Activated T-helper 9 cell treated with anti-CD3 and anti-CD28 coated beads, Interleukin-2, amount 50 U/mL, for 16 hours (primary cell): Measurements from ENCODE around the gene STMN1.

Experiments
- DNase-seq: peaks from one replicate; pipeline ENCODE4 v3.0.0-alpha.2; 2020; ENCODE audit warnings: low read depth

Gene STMN1

GRCh38 chr1:25871086-25871703, 35.0 kb downstream of the STMN1 start:
- DNase-seq: no peak

- DNase-seq: no peak
Measured at GRCh38 chr1:25870614-25871013, 35.6 kb downstream of the STMN1 start.

GRCh38 chr1:25869909-25870606, 36.2 kb downstream of the STMN1 start:
- DNase-seq: no peak

GRCh38 chr1:25867210-25867991, 38.8 kb downstream of the STMN1 start:
- DNase-seq: no peak

- no peak for DNase-seq
Measured at GRCh38 chr1:25866288-25866687, 39.9 kb downstream of the STMN1 start.

GRCh38 chr1:25864434-25864833, 41.8 kb downstream of the STMN1 start:
- no peak for DNase-seq

GRCh38 chr1:25863486-25864262, 42.5 kb downstream of the STMN1 start:
- no peak for DNase-seq

GRCh38 chr1:25862785-25863485, 43.3 kb downstream of the STMN1 start:
- no peak for DNase-seq

GRCh38 chr1:25861316-25862286, 44.6 kb downstream of the STMN1 start:
- DNase-seq: no peak

- peak; percentile 85 for DNase-seq
Measured at GRCh38 chr1:25858906-25859789, 47.1 kb downstream of the STMN1 start, which contains the start of gene AUNIP. Gene AUNIP, minus strand, starts transcription at chr1:25859457. Its CDS starts 100 bp downstream, at chr1:25859357.

- no peak for DNase-seq
Measured at GRCh38 chr1:25858494-25858893, 47.7 kb downstream of the STMN1 start.

GRCh38 chr1:25856856-25857255, 49.4 kb downstream of the STMN1 start:
- DNase-seq: no peak

GRCh38 chr1:25854554-25854953, 51.7 kb downstream of the STMN1 start:
- DNase-seq: no peak
